Measurements from ENCODE around the gene SNX11. TPM values are rescaled to one million over a fixed set of nuclear protein-coding genes. Genes with fewer than 3 reads are reported as not detected.
"Not testable (repeated sequence)": the region's sequence is repeated elsewhere in the genome, so short reads cannot be mapped to it uniquely, and the experiment has no call there.

Gene SNX11
- total and polyA plus RNA-seq, 4 donors, result 11.4 to 31.0 (median 19.1) TPM

DNA sequence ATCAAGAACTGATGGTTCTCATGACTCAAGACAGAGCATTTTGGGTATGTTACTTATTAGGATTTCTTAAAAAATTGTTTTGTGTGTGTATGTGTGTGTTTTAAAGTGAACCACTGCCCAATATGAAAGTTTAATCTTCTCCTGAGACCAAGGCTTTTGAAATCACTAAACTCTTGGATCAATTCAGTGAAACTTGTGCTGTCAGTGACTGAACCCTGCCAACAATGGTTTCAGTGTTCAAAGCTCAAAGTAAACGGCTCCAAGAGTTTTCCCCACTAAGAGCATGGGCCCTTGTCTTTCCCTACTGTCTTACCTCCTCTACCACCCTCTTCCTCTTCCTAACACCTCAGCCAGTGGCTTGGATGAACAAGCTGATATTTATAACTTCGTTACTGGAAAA lies 37.4 kb upstream of the SNX11 start:
- Histone ChIP-seq H3K4me3 (no peak overlapping the region), H3K36me3 (ENCODE audit: control insufficient read depth in 4 of 4, insufficient read depth in 4 of 4, low read length in 4 of 4) (peaks cover 8 to 51% (median 20%) of the 10 kb centered on the region in 4 donors), H3K27ac (ENCODE audit: low read depth in 1 of 2, low read length in 1 of 2) (no peak overlapping the region), H3K9ac (ENCODE audit: insufficient read depth in 1 of 2, low read length in 2 of 2) (no peak overlapping the region), H3K4me1 (ENCODE audit: control insufficient read depth in 5 of 5, insufficient read depth in 5 of 5, low read length in 5 of 5) (peaks cover 0 to 8% (median 3%) of the 10 kb centered on the region in 5 donors), H3K27me3 (ENCODE audit: control insufficient read depth in 3 of 3, insufficient read depth in 3 of 3, low read length in 2 of 3) (no peaks in the 10 kb centered on the region), H3K9me3 (ENCODE audit: control insufficient read depth in 4 of 4, insufficient read depth in 3 of 4, low read length in 3 of 4) (no peaks in the 10 kb centered on the region)
- DNase-seq (no peak), ATAC-seq (ENCODE audit: insufficient read depth, low FRiP score) (no peak)
- TF ChIP-seq, protein P1, sequence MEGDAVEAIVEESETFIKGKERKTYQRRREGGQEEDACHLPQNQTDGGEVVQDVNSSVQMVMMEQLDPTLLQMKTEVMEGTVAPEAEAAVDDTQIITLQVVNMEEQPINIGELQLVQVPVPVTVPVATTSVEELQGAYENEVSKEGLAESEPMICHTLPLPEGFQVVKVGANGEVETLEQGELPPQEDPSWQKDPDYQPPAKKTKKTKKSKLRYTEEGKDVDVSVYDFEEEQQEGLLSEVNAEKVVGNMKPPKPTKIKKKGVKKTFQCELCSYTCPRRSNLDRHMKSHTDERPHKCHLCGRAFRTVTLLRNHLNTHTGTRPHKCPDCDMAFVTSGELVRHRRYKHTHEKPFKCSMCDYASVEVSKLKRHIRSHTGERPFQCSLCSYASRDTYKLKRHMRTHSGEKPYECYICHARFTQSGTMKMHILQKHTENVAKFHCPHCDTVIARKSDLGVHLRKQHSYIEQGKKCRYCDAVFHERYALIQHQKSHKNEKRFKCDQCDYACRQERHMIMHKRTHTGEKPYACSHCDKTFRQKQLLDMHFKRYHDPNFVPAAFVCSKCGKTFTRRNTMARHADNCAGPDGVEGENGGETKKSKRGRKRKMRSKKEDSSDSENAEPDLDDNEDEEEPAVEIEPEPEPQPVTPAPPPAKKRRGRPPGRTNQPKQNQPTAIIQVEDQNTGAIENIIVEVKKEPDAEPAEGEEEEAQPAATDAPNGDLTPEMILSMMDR (IDR thresholded peaks at IDR 0.05; ENCODE audit: control extremely low read depth, extremely low read depth), result no peak
- WGBS, 2 donors, result 65 to 73% methylated on average over 2 of the region's 2 CpGs

DNA sequence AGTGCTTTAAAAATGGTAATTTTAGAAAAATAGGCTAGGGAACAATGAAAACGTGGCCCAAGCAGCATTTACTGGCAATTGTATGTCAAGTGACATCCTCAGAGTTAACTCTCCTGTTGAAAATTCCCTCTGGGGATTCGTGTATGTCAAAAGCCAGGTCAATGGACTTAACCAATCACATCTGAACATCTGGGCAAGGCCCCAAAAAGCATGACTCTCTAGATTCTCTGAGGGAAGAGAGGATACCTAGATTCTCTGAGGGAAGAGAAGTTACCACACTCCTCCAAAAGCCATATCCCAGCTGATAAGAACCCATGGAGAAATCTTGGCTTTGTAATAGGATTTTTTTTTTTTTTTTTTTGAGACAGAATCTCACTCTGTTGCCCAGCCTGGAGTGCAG lies 35.9 kb upstream of the SNX11 start:
- no peak overlapping the region for H3K9ac ChIP-seq (ENCODE audit: insufficient read depth in 1 of 2, low read length in 2 of 2)
- H3K4me1 ChIP-seq (ENCODE audit: control insufficient read depth in 5 of 5, insufficient read depth in 5 of 5, low read length in 5 of 5), result peaks cover 0 to 3% (median 0%) of the 10 kb centered on the region in 5 donors
- TF ChIP-seq, protein P1 (IDR thresholded peaks at IDR 0.05; ENCODE audit: control extremely low read depth, extremely low read depth), result no peak
- no peaks in the 10 kb centered on the region for H3K9me3 ChIP-seq (ENCODE audit: control insufficient read depth in 4 of 4, insufficient read depth in 3 of 4, low read length in 3 of 4)
- H3K27me3 ChIP-seq (ENCODE audit: control insufficient read depth in 3 of 3, insufficient read depth in 3 of 3, low read length in 2 of 3), result no peaks in the 10 kb centered on the region
- H3K36me3 ChIP-seq (ENCODE audit: control insufficient read depth in 4 of 4, insufficient read depth in 4 of 4, low read length in 4 of 4), result peaks cover 13 to 60% (median 26%) of the 10 kb centered on the region in 4 donors
- no peak overlapping the region for H3K4me3 ChIP-seq
- no peak overlapping the region for H3K27ac ChIP-seq (ENCODE audit: low read depth in 1 of 2, low read length in 1 of 2)
- no peak for ATAC-seq (ENCODE audit: insufficient read depth, low FRiP score)
- WGBS, 2 donors, result 84 to 85% methylated on average over 2 of the region's 2 CpGs
- no peak for DNase-seq

DNA sequence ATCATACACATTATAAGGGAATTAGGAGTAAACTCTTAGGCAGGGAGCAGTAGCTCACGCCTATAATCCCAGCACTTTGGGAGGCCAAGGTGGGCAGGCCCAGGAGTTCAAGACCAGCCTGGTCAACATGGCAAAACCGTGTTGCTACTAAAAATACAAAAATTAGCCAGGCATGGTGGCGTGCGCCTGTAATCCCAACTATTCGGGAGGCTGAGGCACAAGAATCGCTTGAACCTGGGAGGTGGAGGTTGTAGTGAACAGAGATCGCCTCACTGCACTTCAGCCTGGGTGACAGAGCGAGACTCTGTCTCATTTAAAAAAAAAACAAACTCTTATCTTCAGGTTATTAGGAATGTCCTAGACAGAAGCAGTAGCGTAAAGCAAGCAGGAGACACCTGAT lies 34.8 kb upstream of the SNX11 start:
- not testable (repeated sequence) for H3K4me1 ChIP-seq (ENCODE audit: control insufficient read depth in 5 of 5, insufficient read depth in 5 of 5, low read length in 5 of 5); H3K4me3 ChIP-seq; ATAC-seq (ENCODE audit: insufficient read depth, low FRiP score); DNase-seq; H3K9me3 ChIP-seq (ENCODE audit: control insufficient read depth in 4 of 4, insufficient read depth in 3 of 4, low read length in 3 of 4); H3K27ac ChIP-seq (ENCODE audit: low read depth in 1 of 2, low read length in 1 of 2); H3K27me3 ChIP-seq (ENCODE audit: control insufficient read depth in 3 of 3, insufficient read depth in 3 of 3, low read length in 2 of 3); H3K9ac ChIP-seq (ENCODE audit: insufficient read depth in 1 of 2, low read length in 2 of 2)
- H3K36me3 ChIP-seq (ENCODE audit: control insufficient read depth in 4 of 4, insufficient read depth in 4 of 4, low read length in 4 of 4), result peaks cover 13 to 58% (median 24%) of the 10 kb centered on the region in 4 donors
- WGBS, 2 donors, result 96 to 97% methylated on average over 9 of the region's 9 CpGs

DNA sequence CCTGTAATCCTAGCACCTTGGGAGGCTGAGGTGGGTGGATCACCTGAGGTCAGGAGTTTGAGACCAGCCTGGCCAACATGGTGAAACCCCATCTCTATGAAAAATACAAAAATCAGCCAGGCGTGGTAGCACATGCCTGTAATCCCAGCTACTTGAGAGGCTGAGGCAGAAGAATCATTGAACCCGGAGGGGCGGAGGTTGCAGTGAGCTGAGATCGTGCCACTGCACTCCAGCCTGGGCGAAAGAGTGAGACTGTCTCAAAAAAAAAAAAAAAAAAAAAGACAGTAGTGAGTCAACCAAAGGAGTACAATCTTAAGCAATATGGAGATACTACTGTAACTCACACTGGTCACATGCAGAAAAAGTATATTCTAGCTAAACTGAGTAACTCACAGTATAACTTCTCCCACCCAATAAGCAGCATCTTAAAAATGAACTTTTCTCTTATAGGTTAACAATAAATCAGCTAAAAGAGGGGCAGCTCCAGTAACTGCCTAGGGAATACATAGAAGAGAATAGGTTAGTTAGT lies 33.9 kb upstream of the SNX11 start:
- H3K9me3 ChIP-seq (ENCODE audit: control insufficient read depth in 4 of 4, insufficient read depth in 3 of 4, low read length in 3 of 4); DNase-seq; H3K4me1 ChIP-seq (ENCODE audit: control insufficient read depth in 5 of 5, insufficient read depth in 5 of 5, low read length in 5 of 5); H3K27me3 ChIP-seq (ENCODE audit: control insufficient read depth in 3 of 3, insufficient read depth in 3 of 3, low read length in 2 of 3); H3K27ac ChIP-seq (ENCODE audit: low read depth in 1 of 2, low read length in 1 of 2); ATAC-seq (ENCODE audit: insufficient read depth, low FRiP score); H3K9ac ChIP-seq (ENCODE audit: insufficient read depth in 1 of 2, low read length in 2 of 2); H3K4me3 ChIP-seq: not testable (repeated sequence)
- WGBS, 2 donors, result 95 to 100% methylated on average over 5 of the region's 5 CpGs
- H3K36me3 ChIP-seq (ENCODE audit: control insufficient read depth in 4 of 4, insufficient read depth in 4 of 4, low read length in 4 of 4), result peaks cover 13 to 54% (median 24%) of the 10 kb centered on the region in 4 donors
